Measurements from ENCODE around the gene TBC1D14.
A peak's percentile ranks its signal among the peaks of the same experiment; 100 is the strongest.

Gene TBC1D14

DNA sequence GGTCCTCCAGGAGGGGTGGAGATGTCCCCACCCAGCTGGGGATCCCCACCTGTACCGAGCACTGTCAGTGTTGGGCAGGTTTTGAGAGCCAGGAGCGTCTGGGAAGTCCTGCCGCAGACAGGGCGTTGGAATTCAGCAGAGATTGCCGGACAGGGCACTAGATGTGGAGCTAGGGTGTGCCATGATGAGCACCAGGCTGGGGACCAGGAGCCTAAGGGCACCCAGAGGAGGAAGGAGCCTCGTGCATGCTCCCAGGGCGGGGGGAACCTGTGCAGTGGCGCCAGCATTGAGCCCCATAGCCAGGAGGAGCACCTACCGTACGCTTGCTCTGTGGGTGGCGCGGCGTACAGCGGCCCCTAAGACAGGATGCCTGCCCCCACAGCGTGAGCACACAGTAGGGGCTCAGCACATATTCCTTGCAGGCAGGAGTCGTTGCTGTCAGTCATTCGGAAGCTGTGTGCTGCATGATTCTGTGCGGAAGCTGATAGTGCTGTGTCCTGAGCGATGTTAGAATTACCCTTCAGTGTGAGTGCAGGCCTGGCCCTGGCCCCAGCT, 114.8 kb downstream of the TBC1D14 start:
- no peak for DNase-seq

DNA sequence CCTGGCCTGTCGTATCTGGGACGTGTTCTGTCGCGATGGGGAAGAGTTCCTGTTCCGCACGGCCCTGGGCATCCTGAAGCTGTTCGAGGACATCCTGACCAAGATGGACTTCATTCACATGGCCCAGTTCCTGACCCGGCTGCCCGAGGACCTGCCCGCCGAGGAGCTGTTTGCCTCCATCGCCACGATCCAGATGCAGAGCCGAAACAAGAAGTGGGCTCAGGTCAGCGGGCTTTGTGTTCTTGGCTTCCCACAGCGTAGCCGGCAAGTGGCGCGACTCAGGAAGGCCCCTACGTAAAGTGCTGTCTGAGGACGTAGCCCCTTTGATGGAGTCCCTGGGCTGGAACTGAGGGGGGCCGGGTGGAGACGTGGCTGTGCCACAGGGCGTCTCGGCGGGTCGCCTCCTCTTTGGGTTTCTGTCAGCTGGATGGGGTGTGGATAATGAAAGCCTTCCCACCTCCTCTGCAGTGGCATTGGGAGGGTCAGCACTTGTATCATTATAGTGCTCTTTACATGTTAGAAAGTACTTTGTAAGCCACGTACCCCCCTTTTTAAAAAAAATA, 115.5 kb downstream of the TBC1D14 start:
- no peak for DNase-seq

- DNase-seq = no peak
Observed at GRCh38 chr4:7026107-7026506, 116.5 kb downstream of the TBC1D14 start.

DNA sequence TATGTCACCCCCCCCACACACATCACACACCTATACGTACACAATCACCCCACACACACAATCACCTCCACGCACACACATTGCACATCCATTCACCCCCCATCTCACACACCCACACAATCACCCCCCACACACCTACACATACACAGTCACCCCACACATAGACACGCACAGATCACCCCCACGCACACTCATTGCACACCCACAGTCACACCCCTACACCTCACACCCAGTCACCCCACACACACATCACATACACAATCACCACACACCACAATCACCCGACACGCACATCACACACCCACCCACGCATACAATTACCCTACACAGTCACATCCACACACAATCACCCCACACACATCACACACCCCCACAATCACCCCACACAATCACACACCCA, 117.7 kb downstream of the TBC1D14 start:
- DNase-seq = no peak

- no peak for DNase-seq
Observed at GRCh38 chr4:7027913-7028312, 118.3 kb downstream of the TBC1D14 start.

DNA sequence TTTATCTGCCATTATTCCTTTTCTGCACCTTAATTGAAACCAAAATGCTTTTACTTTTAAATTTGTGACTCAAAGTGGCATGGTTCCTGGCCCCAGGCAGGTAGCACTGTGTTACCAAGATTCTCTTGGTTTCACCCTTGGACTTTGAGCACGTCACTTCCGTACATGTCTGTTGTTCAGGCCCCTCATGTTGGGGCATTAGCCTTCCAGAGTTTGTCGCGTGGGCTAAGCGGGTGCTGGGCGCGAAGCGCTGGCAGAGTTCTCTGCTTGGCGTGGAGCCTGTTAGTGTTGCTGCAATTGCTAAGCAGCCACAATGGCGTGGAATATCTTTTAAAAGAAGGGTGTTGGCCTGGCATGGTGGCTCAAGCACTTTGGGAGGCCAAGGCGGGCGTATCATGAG, 119.6 kb downstream of the TBC1D14 start:
- no peak for DNase-seq

- no peak for DNase-seq
Observed at GRCh38 chr4:7029921-7030320, 120.3 kb downstream of the TBC1D14 start.

GRCh38 chr4:7030856-7031255, 121.2 kb downstream of the TBC1D14 start:
- no peak for DNase-seq

- DNase-seq = no peak
Observed at GRCh38 chr4:7031558-7032449, 122.2 kb downstream of the TBC1D14 start.

- no peak for DNase-seq
Observed at GRCh38 chr4:7032596-7032995, 123.0 kb downstream of the TBC1D14 start.

DNA sequence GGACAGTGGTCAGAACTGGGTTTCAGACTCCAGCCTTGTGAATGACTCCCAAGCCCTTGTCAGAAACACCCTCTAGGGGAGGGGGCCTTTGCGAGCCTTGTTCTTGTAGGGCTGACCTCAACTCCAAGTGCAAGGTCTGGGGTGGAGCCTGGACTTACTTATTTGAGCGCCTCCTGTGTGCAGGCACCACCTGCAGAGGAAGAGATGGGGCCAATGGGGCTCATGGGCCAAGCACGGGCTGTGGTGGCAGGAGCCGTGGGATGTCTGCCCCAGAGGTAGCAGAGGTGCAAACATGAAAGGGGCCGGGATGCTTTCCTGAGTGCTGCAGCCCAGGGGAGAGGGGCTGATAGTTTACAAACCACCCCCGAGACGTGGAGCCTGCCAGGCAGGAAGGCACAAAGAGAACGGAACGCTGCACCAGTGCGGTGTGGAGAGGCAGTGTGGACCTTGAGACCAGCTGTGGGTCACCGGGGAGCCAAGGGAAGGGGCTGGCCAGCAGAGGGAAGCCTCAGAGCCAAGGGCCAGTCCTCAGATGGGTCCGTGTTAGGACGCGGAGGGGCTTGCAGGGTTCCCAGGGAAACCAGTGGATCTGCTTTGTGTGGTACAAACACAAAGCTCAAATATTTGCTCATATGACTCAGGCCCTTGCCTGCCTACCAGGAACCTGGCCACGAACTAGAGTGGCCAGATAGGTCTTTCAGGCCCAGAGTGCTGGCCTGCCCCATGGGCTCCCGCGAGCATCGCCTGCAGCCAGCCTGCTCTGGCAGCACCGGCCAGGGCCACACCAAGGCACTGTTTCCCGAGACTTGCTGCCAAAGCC, 124.8 kb downstream of the TBC1D14 start:
- DNase-seq = no peak

DNA sequence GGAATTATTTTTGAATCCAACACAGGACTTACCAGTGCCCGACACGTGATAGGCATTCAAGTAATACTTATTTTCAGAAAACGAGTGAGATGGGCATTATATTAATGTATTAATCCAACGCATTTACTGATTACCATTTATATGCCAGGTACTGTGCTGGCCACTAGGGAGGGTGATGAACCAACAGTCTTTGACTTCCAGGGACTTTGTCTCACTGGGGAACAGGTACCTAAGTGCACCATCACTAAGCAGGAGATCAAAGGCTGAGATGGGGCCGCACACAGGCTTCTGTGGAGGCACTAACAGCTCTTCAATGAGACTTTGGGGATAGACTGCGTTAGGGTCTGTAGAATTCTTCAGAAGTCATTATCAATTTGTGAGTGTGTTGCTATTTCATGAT, 127.8 kb downstream of the TBC1D14 start:
- peak in 1 of 6 experiments; percentile 16 for DNase-seq

GRCh38 chr4:7040765-7041164, 131.1 kb downstream of the TBC1D14 start:
- no peak for DNase-seq

GRCh38 chr4:7041246-7041645, 131.6 kb downstream of the TBC1D14 start:
- DNase-seq = no peak

GRCh38 chr4:7041801-7042502, 132.3 kb downstream of the TBC1D14 start:
- DNase-seq = peak in 3 of 6 experiments; percentile 27 to 57 (median 28)

GRCh38 chr4:7042503-7043283, 133.1 kb downstream of the TBC1D14 start:
- peak; percentile 73 to 89 (median 85) for DNase-seq

DNA sequence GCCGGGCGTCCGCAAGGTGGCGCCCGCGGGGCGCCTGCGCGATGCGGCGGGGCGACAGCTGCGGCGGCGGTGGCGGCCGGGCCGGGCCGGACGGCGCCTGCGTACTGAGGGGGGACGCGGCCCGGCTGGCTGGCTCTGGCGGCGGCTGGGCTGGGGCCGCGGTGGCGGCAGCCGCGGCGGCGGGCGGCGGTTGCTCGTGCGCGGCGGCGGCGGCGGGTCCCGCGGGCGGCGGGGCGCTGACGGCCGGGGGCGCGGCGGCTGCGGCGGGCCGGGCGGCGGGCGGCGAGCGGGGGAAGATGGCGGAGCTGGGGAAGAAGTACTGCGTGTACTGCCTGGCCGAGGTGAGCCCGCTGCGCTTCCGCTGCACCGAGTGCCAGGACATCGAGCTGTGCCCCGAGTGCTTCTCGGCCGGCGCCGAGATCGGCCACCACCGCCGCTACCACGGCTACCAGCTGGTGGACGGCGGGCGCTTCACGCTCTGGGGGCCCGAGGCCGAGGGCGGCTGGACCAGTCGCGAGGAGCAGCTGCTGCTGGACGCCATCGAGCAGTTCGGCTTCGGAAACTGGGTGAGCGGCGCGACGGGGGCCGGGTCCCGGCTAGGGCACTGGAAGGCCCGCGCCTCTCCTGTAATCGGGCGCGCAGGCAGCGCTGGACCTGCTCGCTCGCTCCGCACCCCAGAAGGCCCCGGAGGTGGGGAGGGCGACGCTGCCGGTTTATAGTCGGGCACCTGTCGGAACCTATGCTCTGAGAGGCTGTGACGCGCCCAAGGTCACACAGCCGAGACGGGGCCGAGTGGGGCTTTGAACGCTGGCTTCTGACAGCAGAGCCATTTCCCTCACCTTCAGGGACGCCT, 133.9 kb downstream of the TBC1D14 start, which contains the start of gene TADA2B:
Gene TADA2B, plus strand, starts transcription at position 89 of the 853 bp plus-strand sequence. Its CDS starts 208 bp downstream, at position 297.
- peak; percentile 38 to 69 (median 62) for DNase-seq

- no peak for DNase-seq
Observed at GRCh38 chr4:7044137-7044930, 134.7 kb downstream of the TBC1D14 start.

DNA sequence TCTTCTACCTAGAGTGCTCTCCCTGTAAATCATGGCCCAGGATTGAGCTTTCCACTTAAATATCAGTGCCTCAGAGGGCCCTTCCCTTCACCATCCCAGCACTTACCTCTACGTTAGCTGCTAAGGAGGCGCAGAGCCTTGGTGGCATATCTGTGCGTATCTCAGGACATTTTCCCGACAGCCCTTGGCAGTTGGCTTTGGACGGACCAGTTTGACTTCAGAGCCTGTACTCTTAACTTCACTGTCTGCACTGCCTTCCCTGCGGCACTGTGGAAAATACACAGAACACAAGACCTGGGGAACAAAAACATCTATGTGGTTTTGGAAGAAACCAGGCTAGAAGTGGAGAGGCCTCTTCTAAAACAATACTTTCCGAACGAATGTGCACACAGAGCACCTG, 135.9 kb downstream of the TBC1D14 start:
- no peak for DNase-seq

Data from stimulated activated naive CD4-positive, alpha-beta T cell (primary cell).